H1 (cell line): ENCODE data around the gene RPLP2. TPM values are rescaled to one million over a fixed set of nuclear protein-coding genes. Genes with fewer than 3 reads are reported as not detected.

Source experiments
- CTCF ChIA-PET: fragments of 300-600 bp; sonication (Branson Sonifier 250); formaldehyde crosslinking; loops from one replicate; lab custom pipeline; 2021; ENCODE audit not compliant: partially characterized antibody; lab: Charles Lee
- POLR2A ChIA-PET: fragments of 300-600 bp; sonication (Branson Sonifier 250); formaldehyde crosslinking; loops from one replicate; lab custom pipeline; 2021; ENCODE audit warnings: inconsistent platforms; ENCODE audit not compliant: partially characterized antibody; lab: Charles Lee
- DNase-seq, 2 experiments: peaks; one replicate each; pipeline versions ENCODE4 v3.0.0 to v3.0.0-alpha.2; 2010 to 2022; ENCODE audit warnings: low spot score in 2 of 2, low read depth in 1 of 2, mixed read lengths in 1 of 2
- FAIRE-seq: peaks from 2 replicates; lab custom pipeline; 2011; peaks lifted over from hg19 to GRCh38; lab: Jason Lieb, UNC
- H2AFZ ChIP-seq: 2 replicates; pipeline ENCODE4 v1.8.1; 2012; ENCODE audit warnings: low read length, inconsistent platforms
- H2AK5ac ChIP-seq: 2 replicates; pipeline ENCODE4 v1.6.1; 2013; ENCODE audit warnings: low read depth, low read length
- H2BK120ac ChIP-seq: replicated peaks from 2 replicates; pipeline ENCODE3; 2013; ENCODE audit warnings: low read depth, low read length, inconsistent platforms
- H2BK12ac ChIP-seq: 2 replicates; pipeline ENCODE4 v1.6.1; 2013; ENCODE audit warnings: low read depth, low read length
- H2BK15ac ChIP-seq: 2 replicates; pipeline ENCODE4 v1.6.1; 2013; ENCODE audit warnings: low read length
- H2BK20ac ChIP-seq: 2 replicates; pipeline ENCODE4 v1.6.1; 2013; ENCODE audit warnings: low read length
- H2BK5ac ChIP-seq: 2 replicates; pipeline ENCODE4 v1.6.1; 2013; ENCODE audit warnings: low read depth, low read length
- H3K14ac ChIP-seq: 2 replicates; pipeline ENCODE4 v1.6.1; 2013; ENCODE audit warnings: inconsistent platforms; ENCODE audit not compliant: insufficient read length
- H3K18ac ChIP-seq: 2 replicates; pipeline ENCODE4 v1.6.1; 2013; ENCODE audit warnings: low read length; ENCODE audit errors: extremely low read depth
- H3K23ac ChIP-seq: 2 replicates; pipeline ENCODE4 v1.6.1; 2013; ENCODE audit warnings: inconsistent platforms; ENCODE audit not compliant: insufficient read length
- H3K23me2 ChIP-seq: 2 replicates; pipeline ENCODE4 v1.6.1; 2013; ENCODE audit warnings: low read depth, low read length
- H3K27ac ChIP-seq: 2 replicates; pipeline ENCODE4 v1.6.1; 2011; ENCODE audit warnings: low read depth, low read length, inconsistent platforms
- H3K27me3 ChIP-seq, 4 experiments: replicated peaks in 1 of 4; 1 replicate in 1 of 4; 2 replicates in 3 of 4; pipeline versions ENCODE4 v1.6.1 to v1.8.1; 2011 to 2013; ENCODE audit warnings: low read length in 3 of 4, mild to moderate bottlenecking in 3 of 4, inconsistent platforms in 2 of 4, mixed read lengths in 2 of 4, moderate library complexity in 1 of 4; ENCODE audit not compliant: control insufficient read depth in 3 of 4, insufficient read depth in 3 of 4; ENCODE audit errors: extremely low read depth in 1 of 4
- H3K36me3 ChIP-seq, 4 experiments: 2 replicates each; pipeline versions ENCODE4 v1.6.1 to v1.8.1; 2011 to 2013; ENCODE audit warnings: mild to moderate bottlenecking in 4 of 4, low read length in 3 of 4, moderate library complexity in 2 of 4, control low read depth in 1 of 4, inconsistent platforms in 1 of 4; ENCODE audit not compliant: insufficient read depth in 4 of 4, control insufficient read depth in 2 of 4
- H3K4ac ChIP-seq: replicated peaks from 2 replicates; pipeline ENCODE3; 2013; ENCODE audit warnings: low read length, low read depth, mixed read lengths, inconsistent platforms; ENCODE audit not compliant: insufficient read length
- H3K4me1 ChIP-seq, 4 experiments: replicated peaks in 1 of 4; 1 replicate in 1 of 4; 2 replicates in 3 of 4; pipeline versions ENCODE4 v1.6.1 to v1.8.1; 2011 to 2013; ENCODE audit warnings: low read length in 3 of 4, inconsistent platforms in 2 of 4, mixed read lengths in 1 of 4; ENCODE audit not compliant: insufficient read depth in 4 of 4, control insufficient read depth in 3 of 4
- H3K4me2 ChIP-seq, 2 experiments: 2 replicates each; pipeline versions ENCODE4 v1.6.1 to v1.8.1; 2011 to 2013; ENCODE audit warnings: low read depth in 2 of 2, low read length in 2 of 2, control low read depth in 1 of 2, inconsistent platforms in 1 of 2, mild to moderate bottlenecking in 1 of 2; ENCODE audit not compliant: insufficient read depth in 1 of 2
- H3K4me3 ChIP-seq, 4 experiments: fragments of 200-600, 300-600 bp in 1 of 4; sonication (generic), shearing (Covaris generic), sonication (Bioruptor Twin) in 1 of 4; 2 replicates each; pipeline versions ENCODE4 v1.5.1 to v1.8.1; 2011 to 2016; ENCODE audit warnings: low read length in 4 of 4, low read depth in 3 of 4, control low read depth in 2 of 4, inconsistent platforms in 2 of 4, mild to moderate bottlenecking in 2 of 4, mixed read lengths in 1 of 4, moderate library complexity in 1 of 4; ENCODE audit not compliant: insufficient read depth in 2 of 4; ENCODE audit errors: extremely low read depth in 1 of 4
- H3K56ac ChIP-seq: replicated peaks from 2 replicates; pipeline ENCODE3; 2013; ENCODE audit warnings: low read depth, mild to moderate bottlenecking, mixed read lengths, low read length, inconsistent platforms; ENCODE audit not compliant: insufficient read length
- H3K79me1 ChIP-seq: 2 replicates; pipeline ENCODE4 v1.6.1; 2013; ENCODE audit warnings: low read depth, low read length, control low read depth
- H3K79me2 ChIP-seq, 2 experiments: 2 replicates each; pipeline versions ENCODE4 v1.6.1 to v1.8.1; 2012 to 2013; ENCODE audit warnings: low read length in 2 of 2, mild to moderate bottlenecking in 2 of 2, inconsistent platforms in 1 of 2; ENCODE audit not compliant: insufficient read depth in 2 of 2, control insufficient read depth in 1 of 2
- H3K9ac ChIP-seq, 4 experiments: replicated peaks in 1 of 4; 1 replicate in 1 of 4; 2 replicates in 3 of 4; pipeline versions ENCODE4 v1.6.1 to v1.8.1; 2011 to 2013; ENCODE audit warnings: low read depth in 3 of 4, low read length in 3 of 4, control low read depth in 2 of 4, mild to moderate bottlenecking in 2 of 4, moderate library complexity in 2 of 4, inconsistent platforms in 1 of 4; ENCODE audit errors: extremely low read depth in 1 of 4
- H3K9me3 ChIP-seq, 2 experiments: 2 replicates each; pipeline versions ENCODE4 v1.6.1 to v1.8.1; 2012 to 2013; ENCODE audit warnings: mild to moderate bottlenecking in 2 of 2, moderate library complexity in 2 of 2, control low read depth in 1 of 2, inconsistent platforms in 1 of 2, low read depth in 1 of 2, low read length in 1 of 2, mixed read lengths in 1 of 2; ENCODE audit not compliant: insufficient read depth in 2 of 2
- H4K20me1 ChIP-seq, 2 experiments: replicated peaks in 1 of 2; 2 replicates each; pipeline versions ENCODE3 to v1.8.1; 2011 to 2013; ENCODE audit warnings: inconsistent platforms in 2 of 2, low read length in 2 of 2, mild to moderate bottlenecking in 1 of 2; ENCODE audit not compliant: insufficient read depth in 2 of 2, control insufficient read depth in 1 of 2
- H4K5ac ChIP-seq: 2 replicates; pipeline ENCODE4 v1.6.1; 2013; ENCODE audit warnings: low read length, low read depth, mixed read lengths, inconsistent platforms; ENCODE audit not compliant: insufficient read length
- H4K8ac ChIP-seq: 2 replicates; pipeline ENCODE4 v1.8.0; 2013; ENCODE audit warnings: mild to moderate bottlenecking, moderate library complexity, low read length, inconsistent platforms; ENCODE audit not compliant: insufficient read depth; ENCODE audit errors: extremely low read depth
- H4K91ac ChIP-seq: replicated peaks from 2 replicates; pipeline ENCODE3; 2013; ENCODE audit warnings: low read length, mixed read lengths, inconsistent platforms; ENCODE audit not compliant: insufficient read length
- CHD2 ChIP-seq: IDR thresholded peaks from 2 replicates; pipeline ENCODE4 v1.6.1; 2012; ENCODE audit warnings: low read length, improper control_type of control experiment
- JUND ChIP-seq: IDR thresholded peaks from 2 replicates; pipeline ENCODE4 v1.6.1; 2011; ENCODE audit warnings: mild to moderate bottlenecking, improper control_type of control experiment, low read length
- MAX ChIP-seq: IDR thresholded peaks from 2 replicates; pipeline ENCODE4 v1.6.1; 2012; ENCODE audit warnings: inconsistent platforms
- NANOG ChIP-seq: IDR thresholded peaks from 2 replicates; pipeline ENCODE4 v1.6.1; 2011; ENCODE audit warnings: low read length, low read depth, mild to moderate bottlenecking, inconsistent platforms; ENCODE audit not compliant: insufficient read depth, poor library complexity, severe bottlenecking
- SP2 ChIP-seq: IDR thresholded peaks from 2 replicates; pipeline ENCODE4 v1.6.1; 2012; ENCODE audit warnings: mild to moderate bottlenecking, low read length, inconsistent platforms
- WGBS, 2 experiments: shearing (Covaris generic) in 1 of 2; methylation state at CpG; one replicate each; pipeline versions ENCODE4 v1.1.6 to v1.1.7; 2013 to 2015; ENCODE audit warnings: low lambda C conversion rate in 2 of 2, mixed read lengths in 2 of 2, inconsistent platforms in 1 of 2, low coverage in 1 of 2, missing lambda C conversion rate in 1 of 2; ENCODE audit not compliant: insufficient replicate concordance in 2 of 2, insufficient coverage in 1 of 2, insufficient read length in 1 of 2; ENCODE audit errors: extremely low coverage in 1 of 2, missing lambda C conversion rate in 1 of 2; 5-methylcytosine and 5-hydroxymethylcytosine counted together
- polyA plus RNA-seq, 7 experiments: library from polyadenylated mRNA; depleted of rRNA in 3 of 7; stranded (reverse) in 5 of 7; unstranded in 2 of 7; fragments of >200 nt in 5 of 7; fragments of 200-250 nt in 2 of 7; gene quantifications; 1 replicate in 5 of 7; 2 replicates in 1 of 7; 4 replicates in 1 of 7; pipeline versions ENCODE4 v1.2.1 to v1.2.3, GENCODE V29; 2011 to 2013; ENCODE audit warnings: missing spikeins in 2 of 7, mixed read lengths in 2 of 7
- total RNA-seq: library from RNA; stranded (reverse); fragmentation: NEBNext Ultra II Directional; extraction: Animal tissue kit (Norgen Biotek cat#: 25700); gene quantifications from 2 replicates; pipeline ENCODE4 v1.2.1, GENCODE V29; 2021

Gene RPLP2
- total and polyA plus RNA-seq, 2 of the 8 experiments (the other 6 are each of a cell fraction or from before 2014, with no cell fraction given) = 1,789 to 2,106 TPM

GRCh38 chr11:841981-842369, 32.2 kb downstream of the RPLP2 start:
- ChIA-PET CTCF (interaction anchor here (2.0 to 5.2 kb wide), 2 partner anchors 13 to 23 kb away, joined by 7 to 26 read pairs; partner anchors contain the start of genes CRACR2B and PNPLA2), POLR2A (interaction anchor here (0.7 to 40.4 kb wide), 5 partner anchors 15 to 716 kb away, joined by 3 to 1917 read pairs (median 3); partner anchors contain the start of genes CD151, CEND1, CRACR2B and PIDD1)
- WGBS, 2 experiments = 4% methylated on average over 9 of the region's 27 CpGs; no CpG with 5 or more reads in 1 of the 2 experiments
- no peak overlapping the region for H3K14ac ChIP-seq
- no peak overlapping the region for H2BK120ac ChIP-seq
- no peak overlapping the region for H3K23ac ChIP-seq
- peak overlapping the region; percentile 65 to 97 (median 94) for H3K9ac ChIP-seq
- H2BK5ac ChIP-seq = peak overlapping the region; percentile 93; the same call in 1 of the 2 replicates
- peaks cover 7 to 40% of the 10 kb centered on the region in 2 experiments for H4K20me1 ChIP-seq
- no peak overlapping the region for H2AFZ ChIP-seq
- no peak overlapping the region for H2BK12ac ChIP-seq
- no peak overlapping the region for H2BK20ac ChIP-seq
- H3K9me3 ChIP-seq = no peaks in the 10 kb centered on the region
- no peak overlapping the region for H3K4ac ChIP-seq
- H3K56ac ChIP-seq = no peak overlapping the region
- peak overlapping the region; percentile 76 to 96 (median 82) for H3K4me3 ChIP-seq
- no peak overlapping the region for H2AK5ac ChIP-seq
- H4K5ac ChIP-seq = no peak overlapping the region
- peaks cover 0 to 34% (median 25%) of the 10 kb centered on the region in 4 experiments; a peak in 6 of 7 replicates for H3K4me1 ChIP-seq
- H3K79me2 ChIP-seq = peaks cover 0 to 27% of the 10 kb centered on the region in 2 experiments; a peak in 2 of 4 replicates
- no peak for DNase-seq
- peak overlapping the region; percentile 52 to 87 for H3K4me2 ChIP-seq
- no peak overlapping the region for H4K91ac ChIP-seq
- H4K8ac ChIP-seq = no peak overlapping the region; the same call in 1 of the 2 replicates
- H3K23me2 ChIP-seq = peaks cover 21% of the 10 kb centered on the region; the same call in 1 of the 2 replicates
- H3K79me1 ChIP-seq = peaks cover 9% of the 10 kb centered on the region; the same call in 1 of the 2 replicates
- no peak for FAIRE-seq
- no peak overlapping the region for H2BK15ac ChIP-seq
- no peak overlapping the region for H3K18ac ChIP-seq
- no peaks in the 10 kb centered on the region; a peak in 2 of 7 replicates for H3K27me3 ChIP-seq
- peak overlapping the region; percentile 99; the same call in 1 of the 2 replicates for H3K27ac ChIP-seq
- H3K36me3 ChIP-seq = peaks cover 10 to 27% (median 24%) of the 10 kb centered on the region in 4 experiments; a peak in 7 of 8 replicates
- TF ChIP-seq CHD2 = no peak
- TF ChIP-seq JUND = no peak
- TF ChIP-seq SP2 = no peak
- no peak for TF ChIP-seq NANOG
- no peak for TF ChIP-seq MAX
